Measurements from ENCODE around the gene ICOSLG.
"Not testable (repeated sequence)": the region's sequence is repeated elsewhere in the genome, so short reads cannot be mapped to it uniquely, and the experiment has no call there.

ICOSLG gene

GRCh38 chr21:44227614-44228013 lies 13.1 kb downstream of the ICOSLG start:
- DNase-seq (ENCODE audit: low read depth in 2 of 2, low spot score in 1 of 2) = not testable (repeated sequence)

DNA sequence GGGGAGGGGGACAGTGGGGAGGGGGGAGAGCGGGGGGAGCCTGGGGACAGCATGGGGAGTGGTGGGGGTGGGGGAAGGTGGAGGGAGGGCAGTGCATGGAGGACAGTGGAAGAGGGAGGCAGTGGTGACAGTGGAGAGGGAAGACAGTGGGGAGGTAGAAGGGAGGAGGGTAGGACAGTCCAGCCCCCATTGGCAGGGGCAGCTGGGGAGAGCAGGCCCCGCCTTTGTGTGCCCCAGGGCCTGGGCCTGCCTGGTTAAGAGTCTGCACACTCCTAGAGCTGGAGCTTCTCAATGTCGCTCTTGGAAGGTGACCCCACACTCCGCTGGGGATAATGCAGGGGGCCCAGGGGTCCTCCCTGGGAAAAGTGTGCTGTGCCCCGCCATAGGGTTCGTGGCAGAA lies 15.1 kb downstream of the ICOSLG start:
- DNase-seq (ENCODE audit: low read depth in 2 of 2, low spot score in 1 of 2) = not testable (repeated sequence)

DNA sequence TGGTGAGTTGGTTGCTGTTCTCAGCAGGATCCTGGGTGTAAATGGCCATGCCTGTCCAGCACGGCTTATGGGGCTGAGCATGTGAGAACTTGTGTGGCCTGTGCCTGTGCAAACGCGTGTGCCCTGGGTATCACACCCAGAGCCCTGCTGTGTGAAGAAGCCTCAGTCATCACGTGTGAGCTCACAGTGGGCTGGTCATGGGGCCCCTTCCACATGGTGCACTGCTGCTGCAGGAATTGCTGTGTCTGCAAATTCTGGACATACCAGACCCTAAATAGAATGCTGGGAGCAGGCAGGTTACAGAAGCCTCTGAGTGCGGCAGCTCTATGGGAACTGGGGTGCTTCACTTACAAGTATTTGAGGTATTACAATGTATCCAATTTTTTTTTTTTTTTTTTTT lies 17.4 kb downstream of the ICOSLG start:
- not testable (repeated sequence) for DNase-seq (ENCODE audit: low read depth in 2 of 2, low spot score in 1 of 2)

DNA sequence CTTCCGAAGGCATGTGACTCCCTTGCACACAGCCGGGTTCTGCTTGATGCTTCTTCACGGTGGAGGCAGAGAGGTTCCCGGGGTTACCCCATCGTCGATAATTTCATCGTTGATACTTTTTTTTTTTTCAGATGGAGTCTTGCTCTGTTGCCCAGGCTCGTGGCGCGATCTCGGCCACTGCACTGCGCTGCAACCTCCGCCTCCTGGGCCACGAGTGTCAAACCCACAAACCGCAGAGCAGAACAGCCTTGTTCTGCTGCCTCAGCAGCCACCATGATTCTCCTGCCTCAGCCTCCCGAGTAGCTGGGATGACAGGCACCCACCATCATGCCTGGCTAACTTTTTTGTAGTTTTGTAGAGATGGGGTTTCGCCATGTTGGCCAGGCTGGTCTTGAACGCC lies 20.1 kb downstream of the ICOSLG start:
- DNase-seq (ENCODE audit: low read depth in 2 of 2, low spot score in 1 of 2) = not testable (repeated sequence)

- DNase-seq (ENCODE audit: low read depth in 2 of 2, low spot score in 1 of 2) = not testable (repeated sequence)
Measured at GRCh38 chr21:44218461-44218860, 22.3 kb downstream of the ICOSLG start.

DNA sequence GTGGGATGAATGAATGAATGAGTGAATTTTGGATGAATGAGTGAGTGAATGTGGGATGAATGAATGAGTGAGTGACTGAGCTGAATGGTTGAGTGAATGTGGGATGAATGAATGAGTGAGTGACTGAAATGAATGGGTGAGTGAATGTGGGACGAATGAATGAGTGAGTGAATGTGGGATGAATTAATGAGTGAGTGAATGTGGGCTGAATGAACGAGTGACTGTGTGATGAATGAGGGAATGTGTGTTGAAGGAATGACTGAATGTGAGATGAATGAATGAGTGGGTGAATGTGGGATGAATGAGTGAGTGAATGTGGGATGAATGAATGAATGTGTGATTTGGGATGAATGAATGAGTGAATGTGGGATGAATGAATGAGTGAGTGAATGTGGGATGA lies 28.8 kb downstream of the ICOSLG start:
- DNase-seq (ENCODE audit: low read depth in 2 of 2, low spot score in 1 of 2) = not testable (repeated sequence)

- not testable (repeated sequence) for DNase-seq (ENCODE audit: low read depth in 2 of 2, low spot score in 1 of 2)
Measured at GRCh38 chr21:44211574-44211973, 29.2 kb downstream of the ICOSLG start.

- not testable (repeated sequence) for DNase-seq (ENCODE audit: low read depth in 2 of 2, low spot score in 1 of 2)
Measured at GRCh38 chr21:44207860-44208646, 32.7 kb downstream of the ICOSLG start.

DNA sequence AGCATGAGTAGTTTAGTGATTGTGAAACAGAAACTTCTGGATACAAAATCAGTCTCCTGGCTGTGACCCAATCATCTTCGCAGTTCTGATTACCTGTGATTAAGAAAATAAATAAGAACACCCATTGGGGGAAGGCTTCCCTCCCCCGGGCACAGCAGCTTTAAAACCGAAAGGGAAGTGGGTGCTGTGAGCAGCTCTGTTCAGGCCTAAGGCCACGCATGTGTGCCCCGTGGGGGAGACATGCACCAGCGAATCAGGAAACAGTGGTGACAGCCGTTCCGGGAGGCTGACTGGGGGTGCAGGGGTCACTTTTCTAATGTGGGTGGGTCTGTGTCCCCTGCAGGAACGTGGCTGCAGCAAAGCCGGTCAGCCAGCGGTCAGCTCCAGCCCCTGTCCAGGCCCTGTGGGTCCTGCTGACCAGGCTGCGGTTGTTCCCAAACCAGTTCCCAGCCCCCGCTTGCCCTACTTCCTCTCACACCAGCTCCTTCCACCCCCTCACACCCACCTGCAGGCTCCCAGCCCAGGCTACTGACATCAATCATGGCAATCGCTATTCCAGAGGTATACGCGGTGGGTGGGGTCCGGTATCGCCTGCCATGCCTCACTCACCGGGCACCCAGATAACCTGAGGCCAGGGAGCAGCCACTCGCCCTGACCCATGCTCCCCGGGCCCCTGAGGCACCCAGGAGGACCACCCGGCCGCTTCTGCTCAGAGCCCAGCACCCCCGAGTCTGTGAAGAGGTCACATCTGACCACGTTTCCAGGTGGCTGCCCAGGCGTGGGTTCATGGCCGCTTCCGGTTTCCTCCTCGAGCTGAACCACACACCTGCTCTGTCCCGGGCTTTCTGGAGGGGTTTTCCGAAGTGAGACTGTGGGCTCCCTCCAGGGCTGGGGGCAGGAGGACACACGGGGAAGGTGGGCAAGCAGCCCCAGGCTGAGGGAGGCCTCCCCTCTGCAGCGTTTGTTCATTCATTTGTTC lies 33.8 kb downstream of the ICOSLG start:
- DNase-seq (ENCODE audit: low read depth in 2 of 2, low spot score in 1 of 2) = not testable (repeated sequence)

GRCh38 chr21:44206187-44206586 lies 34.6 kb downstream of the ICOSLG start:
- not testable (repeated sequence) for DNase-seq (ENCODE audit: low read depth in 2 of 2, low spot score in 1 of 2)

GRCh38 chr21:44202590-44203299 lies 38.0 kb downstream of the ICOSLG start:
- not testable (repeated sequence) for DNase-seq (ENCODE audit: low read depth in 2 of 2, low spot score in 1 of 2)

DNA sequence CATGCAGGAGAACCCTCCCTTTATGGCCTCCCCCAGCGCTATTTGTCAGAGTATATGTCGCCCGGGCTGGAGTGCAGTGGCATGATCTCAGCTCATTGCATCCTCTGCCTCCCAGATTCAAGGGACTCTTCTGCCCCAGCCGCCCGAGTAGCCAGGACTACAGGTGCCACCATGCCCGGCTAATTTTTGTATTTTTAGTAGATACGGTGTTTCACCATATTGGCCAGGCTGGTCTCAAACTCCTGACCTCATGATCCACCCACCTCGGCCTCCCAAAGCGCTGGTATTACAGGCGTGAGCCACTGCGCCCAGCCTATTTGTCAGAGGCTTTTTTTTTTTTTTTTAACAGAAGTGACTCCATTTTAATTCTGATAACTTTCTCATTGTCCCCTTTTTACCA lies 40.7 kb downstream of the ICOSLG start:
- DNase-seq (ENCODE audit: low read depth in 2 of 2, low spot score in 1 of 2) = not testable (repeated sequence)

DNA sequence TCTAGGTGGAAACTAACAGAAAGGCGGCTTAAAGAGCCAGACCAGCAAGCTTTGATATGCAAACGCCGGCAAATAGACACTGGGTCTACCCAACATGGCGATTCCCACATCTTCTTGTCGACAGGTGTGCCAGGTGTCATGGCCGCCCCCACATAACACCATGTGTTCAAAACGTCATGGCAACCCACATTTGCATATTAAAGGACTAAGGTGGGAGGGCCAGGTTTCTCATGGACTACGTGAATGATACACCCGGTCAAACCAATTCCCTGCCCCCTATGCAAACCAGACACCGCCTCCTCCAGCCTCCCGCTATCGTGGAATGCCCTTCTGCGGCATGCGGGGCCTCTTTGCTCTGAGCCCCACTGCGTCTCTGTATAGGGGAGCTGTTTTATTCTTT lies 41.3 kb downstream of the ICOSLG start:
- DNase-seq (ENCODE audit: low read depth in 2 of 2, low spot score in 1 of 2) = no peak

- not testable (repeated sequence) for DNase-seq (ENCODE audit: low read depth in 2 of 2, low spot score in 1 of 2)
Measured at GRCh38 chr21:44197156-44197516, 43.6 kb downstream of the ICOSLG start.

DNA sequence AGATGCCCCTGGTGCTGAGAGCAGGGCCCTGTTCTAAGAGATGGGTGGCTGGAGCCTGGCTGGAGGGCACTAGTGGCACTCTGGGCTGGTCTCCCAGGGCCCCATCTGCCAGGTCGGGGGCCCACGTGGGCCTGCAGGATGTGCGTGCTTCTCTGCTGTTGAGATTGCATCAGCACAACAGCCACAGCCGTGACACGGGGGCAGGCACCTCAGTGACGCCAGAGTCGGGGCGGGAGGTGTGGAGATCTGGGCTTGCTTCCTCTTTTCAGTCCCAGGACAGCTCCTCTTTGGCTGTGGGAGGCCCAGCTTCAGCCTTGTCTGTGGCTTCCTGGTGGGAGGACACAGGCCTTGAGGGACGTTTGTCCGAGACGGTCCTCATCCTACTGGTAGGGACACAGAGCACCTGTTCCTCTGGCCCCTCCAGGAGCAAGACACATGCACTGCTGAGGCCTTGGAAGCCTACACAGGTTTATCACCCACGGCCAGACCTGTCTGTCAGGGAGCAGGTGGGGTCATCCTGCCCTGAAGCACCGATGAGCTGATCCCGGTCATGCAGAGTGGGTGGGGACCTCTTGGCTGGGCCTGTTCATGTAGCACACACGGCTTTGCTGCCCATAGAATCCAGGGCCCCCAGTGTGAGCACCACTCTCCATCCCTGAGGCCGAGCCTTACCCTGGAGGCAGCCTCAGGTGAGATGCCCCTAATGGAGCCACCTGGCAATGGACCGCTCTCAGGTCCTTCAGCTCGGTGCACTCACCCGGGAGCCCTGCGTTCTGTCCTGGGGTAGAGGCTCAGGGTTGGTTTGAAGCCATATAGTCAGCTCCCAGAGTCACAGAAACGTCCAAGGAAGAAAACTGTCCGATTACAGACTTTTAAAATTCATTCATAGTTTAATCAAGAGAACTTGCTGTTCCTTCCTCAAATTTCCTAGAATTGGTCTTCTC lies 44.3 kb downstream of the ICOSLG start:
- peak in 1 of 2 donors; percentile 34 for DNase-seq (ENCODE audit: low read depth in 2 of 2, low spot score in 1 of 2)

DNA sequence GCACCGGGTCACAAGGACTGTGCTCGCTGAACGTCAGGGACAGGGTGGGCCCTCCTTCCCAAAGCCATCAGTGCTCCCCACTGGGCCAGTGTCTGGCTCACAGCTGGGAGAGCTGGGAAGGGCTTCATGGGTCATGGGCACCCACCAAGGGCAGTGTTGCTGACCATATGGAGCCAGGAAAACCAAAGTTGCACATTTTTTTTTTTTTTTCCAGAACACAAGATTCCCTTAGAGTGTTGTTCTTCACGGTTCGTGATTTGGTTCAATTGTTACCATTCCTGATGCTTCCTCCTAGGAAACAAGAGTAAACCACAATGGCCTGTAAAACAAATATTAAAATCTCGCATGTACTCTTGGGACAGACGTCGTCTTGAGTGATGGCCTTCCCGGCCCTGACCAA lies 45.9 kb downstream of the ICOSLG start:
- not testable (repeated sequence) for DNase-seq (ENCODE audit: low read depth in 2 of 2, low spot score in 1 of 2)

- not testable (repeated sequence) for DNase-seq (ENCODE audit: low read depth in 2 of 2, low spot score in 1 of 2)
Measured at GRCh38 chr21:44194451-44194850, 46.3 kb downstream of the ICOSLG start.

DNA sequence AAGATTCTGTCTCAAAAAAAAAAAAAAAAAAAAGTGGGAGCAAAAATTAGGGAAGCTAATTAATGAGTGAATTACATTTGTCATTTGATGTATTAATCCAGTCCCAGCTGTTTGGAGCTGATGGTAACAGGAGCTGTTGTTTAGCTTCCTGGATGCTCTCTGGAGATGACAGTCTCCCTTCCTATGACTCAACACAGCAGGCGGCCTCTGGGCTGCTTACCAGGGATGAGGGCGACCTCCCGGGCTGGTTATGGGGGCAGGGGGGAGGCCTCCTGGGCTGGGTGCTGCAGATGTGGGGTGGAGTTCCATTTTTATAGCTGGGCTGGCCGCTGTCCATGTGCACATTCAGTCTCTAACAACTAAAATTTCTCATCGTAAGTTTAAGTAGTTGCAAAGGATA lies 47.6 kb downstream of the ICOSLG start:
- DNase-seq (ENCODE audit: low read depth in 2 of 2, low spot score in 1 of 2) = not testable (repeated sequence)

GRCh38 chr21:44190349-44191271 lies 50.1 kb downstream of the ICOSLG start:
- not testable (repeated sequence) for DNase-seq (ENCODE audit: low read depth in 2 of 2, low spot score in 1 of 2)
